HEK293T (cell line): ENCODE data around the gene SORBS1.

Source experiments
- ARNT ChIP-seq: fragments of 450-650 bp; IDR thresholded peaks from 2 replicates; pipeline ENCODE4 v1.6.1; 2017; ENCODE audit warnings: mild to moderate bottlenecking
- ELF4 ChIP-seq: fragments of 450-650 bp; IDR thresholded peaks from 2 replicates; pipeline ENCODE4 v1.6.1; 2017; ENCODE audit warnings: antibody characterized with exemption
- FOXK2 ChIP-seq: fragments of 450-650 bp; IDR thresholded peaks from 2 replicates; pipeline ENCODE4 v1.6.1; 2016; ENCODE audit warnings: mild to moderate bottlenecking
- FOXM1 ChIP-seq: fragments of 450-650 bp; IDR thresholded peaks from 2 replicates; pipeline ENCODE4 v1.6.1; 2017; ENCODE audit warnings: mild to moderate bottlenecking, borderline replicate concordance
- HDGF ChIP-seq: fragments of 450-650 bp; IDR thresholded peaks from 2 replicates; pipeline ENCODE4 v1.6.1; 2017; ENCODE audit warnings: antibody characterized with exemption, borderline replicate concordance
- L3MBTL2 ChIP-seq: fragments of 450-650 bp; conservative IDR thresholded peaks from 2 replicates; pipeline ENCODE4 v1.6.1; 2016; ENCODE audit warnings: mild to moderate bottlenecking
- SUZ12 ChIP-seq: fragments of 450-650 bp; IDR thresholded peaks from 2 replicates; pipeline ENCODE4 v1.6.1; 2016; ENCODE audit warnings: mild to moderate bottlenecking

- TF ChIP-seq HDGF (no peak), L3MBTL2 (no peak), FOXK2 (no peak), SUZ12 (no peak), ELF4 (no peak), FOXM1 (no peak), ARNT (no peak)
These were observed 4.0 kb downstream of the SORBS1 start for GRCh38 chr10:95556994-95557767.
